B cell (primary cell): ENCODE results near the gene SNTG2. TPM values are rescaled to one million over a fixed set of nuclear protein-coding genes. Genes with fewer than 3 reads are reported as not detected.

Experiments used
- ATAC-seq: fragments of 200-7000 bp; cut with Tn5 transposase; one replicate; pipeline ENCODE4 v1.10.0; 2021; ENCODE audit warnings: low read depth, mild to moderate bottlenecking, moderate number of reproducible peaks, moderate library complexity
- CTCF ChIA-PET: fragments of 350-600 bp; sonication (Branson Sonifier 250); formaldehyde crosslinking; loops from one replicate; lab custom pipeline; 2021; ENCODE audit warnings: antibody characterized with exemption, inconsistent platforms; lab: Charles Lee
- POLR2A ChIA-PET: fragments of 350-600 bp; sonication (Branson Sonifier 250); formaldehyde crosslinking; loops from one replicate; lab custom pipeline; 2021; ENCODE audit warnings: antibody characterized with exemption; lab: Charles Lee
- DNase-seq: peaks from one replicate; pipeline ENCODE4 v3.0.0; 2013
- H2AFZ ChIP-seq: 2 replicates; pipeline ENCODE4 v1.6.1; 2012; ENCODE audit warnings: mild to moderate bottlenecking, low read depth, low read length; ENCODE audit not compliant: insufficient read depth, poor library complexity, severe bottlenecking
- H3K27ac ChIP-seq, 2 donors: 1 replicate in 1 of 2; 2 replicates in 1 of 2; pipeline ENCODE4 v1.5.1; 2012 to 2013; ENCODE audit warnings: low read length in 2 of 2, mild to moderate bottlenecking in 2 of 2, moderate library complexity in 1 of 2
- H3K27me3 ChIP-seq, 4 experiments: fragments of 200-600 bp in 1 of 4; sonication (generic) in 1 of 4; replicated peaks in 1 of 4; 1 replicate in 2 of 4; 2 replicates in 2 of 4; pipeline versions ENCODE4 v1.6.1 to v1.7.0; 2013 to 2016; ENCODE audit warnings: low read length in 3 of 4, mild to moderate bottlenecking in 2 of 4, mixed read lengths in 1 of 4, moderate library complexity in 1 of 4; ENCODE audit not compliant: insufficient read depth in 4 of 4, control insufficient read depth in 3 of 4; ENCODE audit errors: control extremely low read depth in 1 of 4
- H3K36me3 ChIP-seq, 2 experiments: replicated peaks in 1 of 2; 1 replicate in 1 of 2; 2 replicates in 1 of 2; pipeline versions ENCODE4 v1.6.1 to v1.7.1; 2013; ENCODE audit warnings: low read length in 1 of 2; ENCODE audit not compliant: insufficient read depth in 2 of 2, control insufficient read depth in 1 of 2; ENCODE audit errors: control extremely low read depth in 1 of 2, extremely low read depth in 1 of 2
- H3K4me1 ChIP-seq, 2 donors: fragments of 200-600 bp in 1 of 2; sonication (generic) in 1 of 2; 1 replicate in 1 of 2; 2 replicates in 1 of 2; pipeline versions ENCODE4 v1.5.1 to v1.6.1; 2013 to 2017; ENCODE audit warnings: low read length in 2 of 2; ENCODE audit not compliant: control insufficient read depth in 2 of 2, insufficient read depth in 2 of 2
- H3K4me2 ChIP-seq: replicated peaks from 2 replicates; pipeline ENCODE3; 2012; ENCODE audit warnings: mild to moderate bottlenecking, low read depth, low read length; ENCODE audit not compliant: poor library complexity, severe bottlenecking
- H3K4me3 ChIP-seq, 5 experiments: fragments of 200-600 bp in 1 of 5; sonication (generic) in 1 of 5; 1 replicate in 3 of 5; 2 replicates in 2 of 5; pipeline versions ENCODE4 v1.5.1 to v1.7.0; 2011 to 2016; ENCODE audit warnings: low read length in 4 of 5, mild to moderate bottlenecking in 4 of 5, low read depth in 2 of 5, control low read depth in 1 of 5, moderate library complexity in 1 of 5; ENCODE audit not compliant: insufficient read depth in 1 of 5; ENCODE audit errors: control extremely low read depth in 1 of 5, extremely low read depth in 1 of 5
- H3K79me2 ChIP-seq: fragments of 200-600 bp; sonication (generic); one replicate; pipeline ENCODE4 v1.6.0; 2016; ENCODE audit warnings: low read length; ENCODE audit not compliant: control insufficient read depth, insufficient read depth
- H3K9ac ChIP-seq: fragments of 200-600 bp; sonication (generic); 2 replicates; pipeline ENCODE4 v1.6.1; 2017; ENCODE audit warnings: mild to moderate bottlenecking, low read length, moderate library complexity
- H3K9me3 ChIP-seq, 3 donors: one replicate each; pipeline versions ENCODE4 v1.6.1 to v1.7.1; 2013; ENCODE audit warnings: low read length in 2 of 3; ENCODE audit not compliant: control insufficient read depth in 2 of 3, insufficient read depth in 1 of 3; ENCODE audit errors: control extremely low read depth in 1 of 3
- H4K20me1 ChIP-seq: 2 replicates; pipeline ENCODE4 v1.6.0; 2012; ENCODE audit warnings: mild to moderate bottlenecking, low read length; ENCODE audit not compliant: insufficient read depth, control insufficient read depth, poor library complexity, severe bottlenecking
- H3K27ac Mint-ChIP-seq: one replicate; pipeline ENCODE4 v1.8.0; 2021; ENCODE audit warnings: mixed read lengths
- H3K27me3 Mint-ChIP-seq: one replicate; pipeline ENCODE4 v1.8.0; 2021; ENCODE audit warnings: mixed read lengths
- H3K4me1 Mint-ChIP-seq: one replicate; pipeline ENCODE4 v1.8.0; 2021; ENCODE audit warnings: mixed read lengths
- H3K4me3 Mint-ChIP-seq: one replicate; pipeline ENCODE4 v1.8.0; 2021; ENCODE audit warnings: mixed read lengths
- H3K9me3 Mint-ChIP-seq: one replicate; pipeline ENCODE4 v1.8.0; 2022; ENCODE audit warnings: mixed read lengths; ENCODE audit not compliant: insufficient read depth
- EZH2 ChIP-seq: IDR thresholded peaks from 2 replicates; pipeline ENCODE4 v1.6.1; 2012; ENCODE audit warnings: borderline replicate concordance, low read depth, mild to moderate bottlenecking, moderate library complexity, low read length; ENCODE audit not compliant: insufficient read depth, poor library complexity, severe bottlenecking
- WGBS: methylation state at CpG from one replicate; pipeline ENCODE4 v1.1.5; 2013; ENCODE audit warnings: missing lambda C conversion rate; ENCODE audit not compliant: insufficient coverage; 5-methylcytosine and 5-hydroxymethylcytosine counted together
- intact Hi-C: fragments of 100-400 bp; cut with micrococcal nuclease; formaldehyde crosslinking; loops from one replicate; pipeline ENCODE4 v1.10.0; 2022
- polyA plus RNA-seq: library from polyadenylated mRNA; depleted of rRNA; stranded (reverse); fragments of >200 nt; gene quantifications from 2 replicates; pipeline ENCODE4 v1.2.3, GENCODE V29; 2012
- total RNA-seq, 2 donors: library from RNA; stranded (reverse); fragments of 120-200 nt in 1 of 2; gene quantifications; 1 replicate in 1 of 2; 2 replicates in 1 of 2; pipeline versions ENCODE4 v1.2.3 to v1.2.4, GENCODE V29; 2013 to 2022
- TF ChIP-seq, protein P1 (sequence below): fragments of 200-600 bp; IDR thresholded peaks from one replicate; pipeline ENCODE4 v1.8.0; 2022; ENCODE audit warnings: antibody characterized with exemption, mild to moderate bottlenecking

Gene SNTG2
- total and polyA plus RNA-seq, 2 donors (not counting 1 experiment from before 2014, with no cell fraction given): 2.1 to 2.4 TPM

DNA sequence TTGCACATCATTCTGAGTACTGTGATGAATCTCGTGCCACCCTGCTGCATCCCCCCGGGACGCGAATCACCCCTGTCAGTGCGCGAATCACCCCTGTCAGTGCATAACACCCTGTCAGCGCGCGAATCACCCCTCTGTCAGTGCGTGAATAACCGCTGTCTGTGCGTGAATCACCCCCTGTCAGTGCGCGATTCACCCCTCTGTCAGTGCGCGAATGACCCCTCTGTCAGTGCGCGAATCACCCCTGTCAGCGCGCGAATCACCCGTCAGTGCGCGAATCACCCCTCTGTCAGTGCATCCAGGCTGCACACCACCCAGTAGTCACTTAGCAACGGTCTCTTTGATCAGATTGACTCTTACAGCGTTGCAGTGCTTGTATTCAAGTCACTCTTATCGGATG is 328.2 kb downstream of the SNTG2 start:
- H3K4me3 ChIP-seq: no peak overlapping the region
- H4K20me1 ChIP-seq: no peaks in the 10 kb centered on the region
- intact Hi-C loops: no loop called here
- H3K9me3 ChIP-seq: peaks cover 8 to 13% (median 11%) of the 10 kb centered on the region in 3 donors
- ChIA-PET POLR2A (no interaction called here), CTCF (no interaction called here)
- H3K79me2 ChIP-seq: no peaks in the 10 kb centered on the region
- TF ChIP-seq EZH2: no peak
- Mint-ChIP-seq H3K4me3 (no peak overlapping the region), H3K4me1 (no peaks in the 10 kb centered on the region), H3K27me3 (no peaks in the 10 kb centered on the region), H3K27ac (no peak overlapping the region), H3K9me3 (peaks cover 2% of the 10 kb centered on the region)
- 95% methylated on average over 26 of the region's 27 CpGs for WGBS
- H3K27me3 ChIP-seq: no peaks in the 10 kb centered on the region
- H3K27ac ChIP-seq: no peak overlapping the region
- no peak overlapping the region for H3K9ac ChIP-seq
- H3K36me3 ChIP-seq: no peaks in the 10 kb centered on the region
- H2AFZ ChIP-seq: no peak overlapping the region
- DNase-seq: no peak
- H3K4me1 ChIP-seq: no peaks in the 10 kb centered on the region
- no peak for ATAC-seq
- H3K4me2 ChIP-seq: no peak overlapping the region

DNA sequence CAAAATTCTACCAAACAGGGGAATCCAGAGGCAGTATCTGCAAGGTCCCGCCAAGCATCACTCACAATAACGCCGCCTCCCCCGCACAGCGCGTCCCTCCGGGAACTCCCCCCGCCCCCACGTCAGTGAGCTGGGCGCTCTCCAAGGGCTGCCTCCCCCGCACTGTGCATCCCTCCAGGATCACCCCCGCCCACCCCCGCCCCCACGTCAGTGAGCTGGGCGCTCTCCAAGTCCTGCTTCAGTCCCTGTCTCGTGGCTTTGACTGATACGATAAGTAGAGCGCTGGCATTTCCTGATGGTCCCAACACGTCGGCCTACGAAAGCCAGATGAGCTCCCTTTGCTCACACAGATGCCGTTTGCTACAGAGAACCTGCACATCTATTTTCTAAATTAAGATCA is 331.9 kb downstream of the SNTG2 start:
- Mint-ChIP-seq H3K4me1 (no peaks in the 10 kb centered on the region), H3K27ac (no peak overlapping the region), H3K9me3 (no peaks in the 10 kb centered on the region), H3K4me3 (no peak overlapping the region), H3K27me3 (no peaks in the 10 kb centered on the region)
- 77% methylated on average over 22 of the region's 22 CpGs for WGBS
- H3K4me1 ChIP-seq: no peaks in the 10 kb centered on the region
- H3K27me3 ChIP-seq: no peaks in the 10 kb centered on the region
- no peak overlapping the region for H3K4me3 ChIP-seq
- DNase-seq (no peak), ATAC-seq (no peak)
- no peak overlapping the region for H3K4me2 ChIP-seq
- H3K79me2 ChIP-seq: no peaks in the 10 kb centered on the region
- no peak overlapping the region for H3K9ac ChIP-seq
- ChIA-PET POLR2A (no interaction called here), CTCF (no interaction called here)
- TF ChIP-seq, protein P1, sequence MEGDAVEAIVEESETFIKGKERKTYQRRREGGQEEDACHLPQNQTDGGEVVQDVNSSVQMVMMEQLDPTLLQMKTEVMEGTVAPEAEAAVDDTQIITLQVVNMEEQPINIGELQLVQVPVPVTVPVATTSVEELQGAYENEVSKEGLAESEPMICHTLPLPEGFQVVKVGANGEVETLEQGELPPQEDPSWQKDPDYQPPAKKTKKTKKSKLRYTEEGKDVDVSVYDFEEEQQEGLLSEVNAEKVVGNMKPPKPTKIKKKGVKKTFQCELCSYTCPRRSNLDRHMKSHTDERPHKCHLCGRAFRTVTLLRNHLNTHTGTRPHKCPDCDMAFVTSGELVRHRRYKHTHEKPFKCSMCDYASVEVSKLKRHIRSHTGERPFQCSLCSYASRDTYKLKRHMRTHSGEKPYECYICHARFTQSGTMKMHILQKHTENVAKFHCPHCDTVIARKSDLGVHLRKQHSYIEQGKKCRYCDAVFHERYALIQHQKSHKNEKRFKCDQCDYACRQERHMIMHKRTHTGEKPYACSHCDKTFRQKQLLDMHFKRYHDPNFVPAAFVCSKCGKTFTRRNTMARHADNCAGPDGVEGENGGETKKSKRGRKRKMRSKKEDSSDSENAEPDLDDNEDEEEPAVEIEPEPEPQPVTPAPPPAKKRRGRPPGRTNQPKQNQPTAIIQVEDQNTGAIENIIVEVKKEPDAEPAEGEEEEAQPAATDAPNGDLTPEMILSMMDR: no peak
- TF ChIP-seq EZH2: no peak
- H3K36me3 ChIP-seq: no peaks in the 10 kb centered on the region
- no peak overlapping the region for H2AFZ ChIP-seq
- intact Hi-C loops: no loop called here
- H4K20me1 ChIP-seq: no peaks in the 10 kb centered on the region
- peaks cover 0 to 8% (median 0%) of the 10 kb centered on the region in 3 donors for H3K9me3 ChIP-seq
- H3K27ac ChIP-seq: no peak overlapping the region
